T-helper 1 cell treated with Interleukin-12 subunit alpha and Interleukin-12 subunit beta and Interleukin-4 antibody, amounts not matched to agents 30 ng/mL and 1 ng/mL, for 36 hours (primary cell): ENCODE measurements around the gene COX7B2. TPM values are rescaled to one million over a fixed set of nuclear protein-coding genes. Genes with fewer than 3 reads are reported as not detected.

Experiments used
- intact Hi-C: fragments of 100-400 bp; cut with micrococcal nuclease; formaldehyde crosslinking; loops from one replicate; pipeline ENCODE4 v1.15.1; 2024
- total RNA-seq: library from RNA; stranded (reverse); gene quantifications from 2 replicates; pipeline ENCODE4 v1.2.3, GENCODE V29; 2022

Gene COX7B2, protein sequence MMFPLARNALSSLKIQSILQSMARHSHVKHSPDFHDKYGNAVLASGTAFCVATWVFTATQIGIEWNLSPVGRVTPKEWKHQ
- not detected in 2 replicates for total RNA-seq

DNA sequence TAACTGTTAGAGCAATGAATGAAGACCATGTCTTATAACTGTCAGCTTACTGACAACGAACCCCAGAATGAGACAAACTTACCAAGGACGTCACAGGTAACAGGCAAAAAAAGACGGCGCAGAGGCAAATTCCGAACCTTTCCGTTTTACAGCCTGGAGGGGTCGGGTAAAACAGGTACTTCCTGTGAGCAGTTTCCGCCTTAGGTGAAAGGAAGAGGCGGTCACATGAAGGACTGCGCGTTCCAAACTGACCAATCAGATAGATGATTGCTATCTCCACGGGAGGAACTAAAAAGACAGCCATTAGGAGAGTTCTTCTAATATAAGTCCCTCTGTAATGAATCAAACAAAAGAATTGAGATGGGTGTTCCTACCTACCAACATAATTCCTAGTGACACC, at the start of gene COX7B2:
COX7B2 (minus strand) TSS at position 168 of the 400 bp plus-strand sequence. CDS start 174,053 bp downstream, outside the sequence.
- intact Hi-C loops = no loop called here

- intact Hi-C loops = no loop called here
These were observed 47.4 kb upstream of the COX7B2 start for GRCh38 chr4:46956451-46956850.

DNA sequence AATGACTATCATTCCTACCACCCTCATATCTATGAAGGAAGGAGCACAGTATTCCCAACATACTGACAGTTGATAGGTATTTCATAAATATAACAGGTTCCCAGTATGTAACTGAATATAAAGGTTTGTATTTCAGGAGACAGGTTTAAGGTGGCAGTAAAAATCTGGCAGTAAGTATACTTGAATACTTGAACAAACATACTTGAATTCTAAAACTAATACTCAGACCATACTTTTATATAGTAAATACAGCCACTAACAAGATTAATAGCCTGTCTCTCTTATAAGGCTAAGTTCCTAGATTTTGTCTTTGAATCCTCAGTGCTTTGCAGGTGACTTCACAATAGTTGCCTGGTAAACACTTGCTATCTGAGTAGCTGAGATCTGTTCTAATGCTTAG, 46.6 kb upstream of the COX7B2 start:
- intact Hi-C loops = no loop called here

DNA sequence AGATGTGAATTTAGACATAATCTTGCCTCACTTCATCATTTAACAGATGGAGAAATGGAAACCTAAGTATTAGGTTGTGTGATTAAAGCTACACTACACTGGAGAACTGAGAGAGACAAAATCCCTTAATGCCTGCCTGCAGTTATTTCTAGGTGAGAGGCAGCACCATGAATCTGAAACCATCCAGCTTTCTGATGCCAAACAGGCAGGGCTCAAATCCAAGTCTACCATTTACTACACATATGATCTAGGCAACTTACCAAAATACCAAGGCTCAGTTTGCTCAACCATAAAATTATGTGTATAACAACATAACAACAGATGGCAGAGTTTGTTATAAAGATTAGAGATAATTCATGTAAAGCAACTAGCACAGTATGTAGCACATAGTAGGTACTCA, 45.6 kb upstream of the COX7B2 start:
- intact Hi-C loops = no loop called here

- intact Hi-C loops = no loop called here
These were observed 44.5 kb upstream of the COX7B2 start for GRCh38 chr4:46953564-46953963.

GRCh38 chr4:46952451-46952850, 43.4 kb upstream of the COX7B2 start:
- intact Hi-C loops = no loop called here

DNA sequence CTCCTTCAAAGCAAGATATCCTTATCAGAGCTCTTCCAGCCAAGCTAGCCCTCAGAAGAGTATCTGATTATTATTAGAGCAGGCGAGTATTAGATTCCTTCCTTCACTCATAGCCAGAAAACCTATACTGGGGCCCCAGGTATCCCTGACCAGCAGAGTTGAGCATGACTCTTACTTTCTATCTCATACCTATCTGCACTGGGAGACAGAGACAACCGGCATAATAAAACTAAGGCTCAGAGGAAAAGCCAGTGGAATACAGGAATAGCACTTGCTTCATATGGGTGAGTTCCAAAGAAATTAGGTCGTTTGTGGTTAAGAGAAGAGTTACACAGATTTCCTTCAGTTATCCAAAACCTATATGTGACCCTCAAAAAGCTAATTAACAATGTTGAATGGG, 41.8 kb upstream of the COX7B2 start:
- intact Hi-C loops = no loop called here

DNA sequence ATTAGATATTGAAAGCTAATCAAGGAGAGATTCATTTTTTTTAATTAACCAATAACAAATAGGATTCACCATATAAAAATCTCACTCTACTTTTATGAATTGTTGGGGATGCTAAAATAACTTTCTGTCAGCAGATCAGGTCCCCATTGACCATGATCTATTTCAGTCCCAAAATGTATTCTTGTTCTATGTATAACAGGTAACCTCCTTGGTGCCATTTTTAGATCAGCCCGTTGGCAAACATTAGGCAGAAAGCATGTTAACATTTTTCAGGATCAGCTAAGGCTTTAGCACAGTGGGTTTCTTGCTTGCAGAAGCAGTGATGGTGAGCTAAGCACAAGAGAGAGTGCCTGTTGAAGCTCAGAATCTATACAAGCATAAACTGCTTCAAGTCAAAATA, 40.8 kb upstream of the COX7B2 start:
- intact Hi-C loops = no loop called here

GRCh38 chr4:46947541-46947940, 38.5 kb upstream of the COX7B2 start:
- intact Hi-C loops = no loop called here

DNA sequence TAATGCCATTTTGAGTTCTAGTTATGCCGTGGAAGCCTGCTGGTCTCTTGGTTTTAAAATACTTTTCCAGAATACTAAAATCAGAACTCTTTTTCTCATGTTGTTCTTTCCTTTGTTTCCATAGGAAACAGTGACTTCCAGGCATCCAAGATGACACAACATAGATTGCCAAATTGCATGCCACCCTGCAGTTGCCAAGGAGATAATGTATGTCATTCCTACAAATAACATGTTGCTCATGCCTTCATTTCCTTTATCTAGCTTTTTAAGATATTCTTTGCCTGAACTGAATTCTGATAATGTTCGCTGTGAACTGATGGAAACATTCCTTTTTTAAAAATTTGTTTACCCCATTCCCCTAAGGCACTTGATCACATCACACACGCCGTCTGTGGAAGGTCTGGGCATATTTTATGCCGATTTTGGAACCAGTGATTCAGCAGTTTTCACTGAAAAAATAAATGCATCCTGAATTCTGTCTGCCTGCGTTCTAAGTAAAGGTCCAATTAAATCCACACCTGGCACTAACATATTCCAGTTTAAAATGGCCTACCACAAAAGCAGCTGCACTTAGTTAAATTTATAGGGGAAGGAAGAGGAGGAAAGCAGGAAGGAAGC, 38.0 kb upstream of the COX7B2 start:
- intact Hi-C loops = no loop called here

- intact Hi-C loops = no loop called here
These were observed 36.0 kb upstream of the COX7B2 start for GRCh38 chr4:46945062-46945461.

DNA sequence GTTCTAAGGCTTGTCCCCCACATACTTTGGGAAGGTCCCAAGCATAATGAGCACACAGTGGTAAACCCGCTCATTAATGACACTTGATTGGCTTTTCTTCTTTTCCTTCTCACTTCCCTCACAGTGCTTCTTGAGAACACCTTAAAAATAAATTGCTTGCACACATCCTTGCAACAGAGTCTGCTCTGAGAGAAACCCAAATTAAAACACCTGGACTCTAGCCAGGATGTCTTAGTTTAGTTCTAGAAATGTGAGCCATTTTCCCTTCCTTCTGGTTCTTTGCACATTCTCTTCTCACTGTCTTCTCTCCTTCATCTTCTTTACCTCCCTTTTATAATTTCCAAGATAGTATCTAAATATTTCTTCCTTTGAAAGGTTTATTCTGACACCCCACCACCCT, 35.3 kb upstream of the COX7B2 start:
- intact Hi-C loops = no loop called here

DNA sequence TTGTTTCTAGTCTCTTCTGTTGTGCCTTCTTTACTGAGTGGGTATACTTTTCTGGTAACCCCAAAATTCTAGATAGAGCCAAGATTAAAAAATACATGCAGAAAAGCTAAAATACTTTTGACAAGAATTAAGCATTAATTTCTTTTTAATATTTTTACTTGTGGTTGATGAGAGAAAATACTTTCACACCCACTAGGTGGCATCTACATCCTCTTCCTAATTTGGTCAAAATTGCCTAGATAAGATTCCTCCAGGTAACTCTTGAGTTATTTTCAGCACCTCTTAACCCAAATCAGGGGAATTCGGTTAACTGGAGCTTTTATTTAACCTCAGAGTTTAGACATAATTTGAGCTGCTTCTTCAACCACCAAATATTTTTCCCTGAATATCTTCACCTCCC, 28.4 kb upstream of the COX7B2 start:
- intact Hi-C loops = no loop called here

DNA sequence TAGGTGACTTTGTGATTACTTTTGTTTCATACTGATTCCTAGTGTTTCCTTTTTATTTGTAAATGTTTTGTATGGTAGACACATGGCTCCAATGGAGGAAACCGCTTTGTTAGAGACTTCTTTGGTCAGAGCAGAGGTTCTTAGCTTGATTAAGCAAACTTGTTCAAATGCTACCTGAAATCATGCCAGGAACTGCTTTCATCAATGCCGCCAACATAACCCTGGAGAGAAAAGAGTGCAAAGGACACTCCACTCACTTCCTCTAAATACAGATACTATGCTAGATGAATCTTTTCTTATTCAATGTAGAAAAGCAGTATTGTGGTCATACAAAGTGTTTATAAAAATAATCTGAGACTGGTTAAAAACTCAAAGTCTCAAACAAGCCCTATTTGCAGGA, 25.7 kb upstream of the COX7B2 start:
- intact Hi-C loops = loop anchor here (5.0 kb wide), 1 partner anchor 448 kb away; no protein-coding TSS in a partner anchor

DNA sequence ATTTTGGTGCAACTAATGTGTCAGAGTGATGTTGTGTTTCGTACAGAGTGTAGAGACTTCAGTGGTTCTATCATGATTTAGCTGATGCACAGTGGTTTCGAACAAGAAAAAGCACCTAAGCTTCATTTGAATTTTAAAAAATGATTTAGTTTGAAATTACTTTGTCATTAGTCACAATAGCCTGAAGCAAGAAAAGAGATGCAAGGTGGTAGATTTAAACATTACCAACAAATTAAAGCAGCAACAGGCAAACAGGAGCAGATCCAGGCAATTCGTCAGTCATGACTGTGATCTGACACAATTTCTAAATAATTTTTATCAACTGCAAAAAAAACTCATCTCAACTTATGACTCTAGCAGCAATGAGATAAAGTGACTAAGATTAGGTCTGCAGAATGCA, 24.6 kb upstream of the COX7B2 start:
- intact Hi-C loops = loop anchor here (5.0 kb wide), 1 partner anchor 449 kb away; no protein-coding TSS in a partner anchor

GRCh38 chr4:46931981-46932380, 22.9 kb upstream of the COX7B2 start:
- intact Hi-C loops = loop anchor here (1.0 to 5.0 kb wide), 3 partner anchors 100 to 450 kb away; no protein-coding TSS in a partner anchor

- intact Hi-C loops = loop anchor here (5.0 kb wide), 1 partner anchor 451 kb away; no protein-coding TSS in a partner anchor
These were observed 21.8 kb upstream of the COX7B2 start for GRCh38 chr4:46930891-46931290.

GRCh38 chr4:46927201-46927600, 18.2 kb upstream of the COX7B2 start:
- intact Hi-C loops = no loop called here

DNA sequence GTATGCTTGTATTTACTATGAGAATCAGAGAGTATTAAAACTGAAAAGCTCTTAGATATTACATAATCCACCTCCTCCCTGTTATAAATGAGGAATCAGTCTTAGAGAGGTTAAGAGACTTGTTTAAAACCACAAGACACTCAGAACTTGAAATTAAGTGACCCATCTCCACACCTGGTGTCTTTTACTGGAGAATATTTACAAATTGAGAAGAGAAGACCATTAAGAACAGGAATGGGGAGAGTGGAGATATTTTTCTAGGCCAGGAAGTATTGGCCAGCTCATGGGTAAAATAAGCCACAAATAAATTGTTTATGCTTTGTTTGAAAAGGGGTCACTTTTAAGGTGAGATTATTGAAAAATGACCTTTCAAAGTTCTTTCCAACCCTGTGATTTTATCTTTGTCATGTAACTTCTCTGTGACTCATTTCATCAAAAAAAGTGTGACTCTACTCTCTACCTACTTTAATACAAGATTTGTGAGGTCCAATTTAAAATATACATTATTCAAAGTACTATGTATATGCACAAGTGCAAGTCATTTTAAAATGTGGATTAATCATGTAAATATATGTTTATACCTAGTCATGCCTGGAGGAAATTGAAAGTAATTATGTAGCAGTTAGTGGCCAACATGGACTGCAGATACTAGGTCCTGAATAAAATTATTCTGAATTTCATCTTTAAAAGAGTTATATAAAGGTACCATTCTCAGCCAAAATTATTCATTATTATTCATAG, 15.9 kb upstream of the COX7B2 start:
- intact Hi-C loops = no loop called here

- intact Hi-C loops = no loop called here
These were observed 13.2 kb upstream of the COX7B2 start for GRCh38 chr4:46922205-46922604.

- intact Hi-C loops = no loop called here
These were observed 897 bp downstream of the COX7B2 start for GRCh38 chr4:46908148-46908547.

GRCh38 chr4:46900082-46900481, 9.0 kb downstream of the COX7B2 start:
- intact Hi-C loops = no loop called here

GRCh38 chr4:46894826-46895225, 14.2 kb downstream of the COX7B2 start:
- intact Hi-C loops = no loop called here
